HCT116 (cell line): Measurements from ENCODE around the gene GSN.

Experiments
- CTCF ChIP-seq, 3 experiments: fragments of 200-600 bp in 1 of 3; sonication (generic) in 1 of 3; IDR thresholded peaks in 2 of 3; conservative IDR thresholded peaks in 1 of 3; 2 replicates each; pipeline ENCODE4 v1.5.1; 2012 to 2017; ENCODE audit warnings: low read depth in 2 of 3, low read length in 2 of 3, antibody characterized with exemption in 1 of 3, borderline replicate concordance in 1 of 3, control low read depth in 1 of 3, mild to moderate bottlenecking in 1 of 3, mixed read lengths in 1 of 3, mixed run types in 1 of 3, moderate library complexity in 1 of 3; ENCODE audit not compliant: insufficient read depth in 1 of 3
- REST ChIP-seq: IDR thresholded peaks from 2 replicates; pipeline ENCODE4 v1.6.1; 2012; ENCODE audit warnings: low read depth
- YY1 ChIP-seq: IDR thresholded peaks from 2 replicates; pipeline ENCODE4 v1.6.1; 2011; ENCODE audit warnings: low read length, low read depth, moderate library complexity, mild to moderate bottlenecking; ENCODE audit not compliant: insufficient replicate concordance; ENCODE audit errors: extremely low read depth

- no peak for TF ChIP-seq YY1
- TF ChIP-seq REST = no peak
- no peak for TF ChIP-seq CTCF (IDR thresholded peaks at IDR 0.05 in 2 of 3, conservative IDR thresholded peaks at IDR 0.05 in 1 of 3; ENCODE audit: borderline replicate concordance in 1 of 3, insufficient read depth in 1 of 3, low read depth in 2 of 3, low read length in 2 of 3)
Observed at GRCh38 chr9:121219530-121219929, 48.4 kb upstream of the GSN start.
